AG04449 (cell line): Measurements from ENCODE around the gene SDK1.

ENCODE experiments used
- CTCF ChIA-PET: fragments of 350-600 bp; formaldehyde crosslinking; extraction: SDS; loops from one replicate; lab custom pipeline; 2021; ENCODE audit warnings: antibody characterized with exemption; lab: Yijun Ruan, JAX
- POLR2A ChIA-PET: fragments of 400-600, 350-600 bp; formaldehyde crosslinking; extraction: SDS; loops from one replicate; lab custom pipeline; 2020; ENCODE audit warnings: antibody characterized with exemption, inconsistent platforms; lab: Yijun Ruan, JAX
- DNase-seq: peaks from one replicate; pipeline ENCODE4 v3.0.0-alpha.2; 2010; ENCODE audit warnings: low read depth, low spot score
- H3K4me3 ChIP-seq: 2 replicates; pipeline ENCODE4 v1.5.1; 2011; ENCODE audit warnings: low read depth, mild to moderate bottlenecking, control low read depth, low read length
- TF ChIP-seq, protein P1 (sequence below): IDR thresholded peaks from one replicate; pipeline ENCODE4 v1.5.1; 2011; ENCODE audit warnings: mild to moderate bottlenecking, moderate library complexity, low read length, control low read depth, inconsistent platforms; ENCODE audit not compliant: insufficient read depth; ENCODE audit errors: missing control alignments

SDK1 gene

DNA sequence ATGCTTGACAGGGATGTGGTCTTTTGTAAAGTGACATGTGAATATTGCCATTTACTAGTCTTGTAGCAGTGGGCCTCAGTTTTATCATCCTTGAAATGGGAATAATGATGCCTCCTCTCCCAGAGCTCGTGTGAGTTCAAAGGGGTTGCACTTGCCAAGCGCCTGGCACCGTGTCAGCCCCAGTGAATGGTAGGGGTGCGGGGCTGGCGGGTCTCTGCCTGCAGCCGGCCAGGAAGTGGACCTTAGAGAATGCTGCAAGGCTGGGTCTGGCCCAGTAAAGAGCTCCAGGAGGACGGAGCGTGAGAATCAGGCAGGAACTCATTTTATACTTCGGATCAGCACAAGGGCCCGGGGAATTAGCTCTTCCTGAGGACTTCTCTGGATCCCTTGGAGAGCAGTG, 856.6 kb downstream of the SDK1 start:
- DNase-seq, result no peak
- POLR2A ChIA-PET, result no interaction called here
- TF ChIP-seq, protein P1, sequence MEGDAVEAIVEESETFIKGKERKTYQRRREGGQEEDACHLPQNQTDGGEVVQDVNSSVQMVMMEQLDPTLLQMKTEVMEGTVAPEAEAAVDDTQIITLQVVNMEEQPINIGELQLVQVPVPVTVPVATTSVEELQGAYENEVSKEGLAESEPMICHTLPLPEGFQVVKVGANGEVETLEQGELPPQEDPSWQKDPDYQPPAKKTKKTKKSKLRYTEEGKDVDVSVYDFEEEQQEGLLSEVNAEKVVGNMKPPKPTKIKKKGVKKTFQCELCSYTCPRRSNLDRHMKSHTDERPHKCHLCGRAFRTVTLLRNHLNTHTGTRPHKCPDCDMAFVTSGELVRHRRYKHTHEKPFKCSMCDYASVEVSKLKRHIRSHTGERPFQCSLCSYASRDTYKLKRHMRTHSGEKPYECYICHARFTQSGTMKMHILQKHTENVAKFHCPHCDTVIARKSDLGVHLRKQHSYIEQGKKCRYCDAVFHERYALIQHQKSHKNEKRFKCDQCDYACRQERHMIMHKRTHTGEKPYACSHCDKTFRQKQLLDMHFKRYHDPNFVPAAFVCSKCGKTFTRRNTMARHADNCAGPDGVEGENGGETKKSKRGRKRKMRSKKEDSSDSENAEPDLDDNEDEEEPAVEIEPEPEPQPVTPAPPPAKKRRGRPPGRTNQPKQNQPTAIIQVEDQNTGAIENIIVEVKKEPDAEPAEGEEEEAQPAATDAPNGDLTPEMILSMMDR, result no peak
- no peak overlapping the region for H3K4me3 ChIP-seq
- CTCF ChIA-PET, result no interaction called here

DNA sequence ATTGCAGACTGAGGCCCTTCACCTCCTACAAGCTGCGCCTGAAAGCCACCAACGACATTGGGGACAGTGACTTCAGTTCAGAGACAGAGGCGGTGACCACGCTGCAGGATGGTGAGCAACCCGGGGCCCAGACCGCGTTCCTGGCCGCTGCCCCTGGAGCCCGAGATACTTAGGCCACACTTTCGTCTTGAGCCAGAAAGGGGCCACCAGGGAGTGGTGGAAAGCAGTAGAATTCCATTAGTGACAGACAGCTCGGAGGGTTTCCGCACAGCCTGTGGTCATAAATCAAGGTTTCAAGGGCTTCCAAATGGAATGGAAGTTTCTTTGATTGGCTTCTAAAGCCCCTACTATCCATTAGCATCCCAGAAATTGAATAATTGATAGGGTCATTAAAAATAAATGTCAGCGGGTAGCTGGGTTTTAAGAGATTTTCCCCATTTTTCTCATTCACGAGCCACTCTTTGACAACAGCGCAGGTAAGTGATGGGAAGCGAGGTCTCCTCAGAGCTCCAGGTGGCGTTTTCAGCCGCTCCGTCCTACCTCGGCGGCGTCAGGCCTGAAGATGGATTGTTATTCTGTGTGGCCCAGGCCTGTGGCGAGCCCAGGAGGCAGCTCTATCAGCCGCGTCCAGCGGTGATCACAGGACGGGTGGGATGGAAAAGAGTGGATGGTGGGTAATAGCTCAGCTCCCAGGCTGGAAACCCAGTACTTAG, 857.5 kb downstream of the SDK1 start:
- TF ChIP-seq, protein P1, result no peak
- CTCF ChIA-PET, result no interaction called here
- POLR2A ChIA-PET, result no interaction called here
- no peak overlapping the region for H3K4me3 ChIP-seq
- DNase-seq, result no peak

DNA sequence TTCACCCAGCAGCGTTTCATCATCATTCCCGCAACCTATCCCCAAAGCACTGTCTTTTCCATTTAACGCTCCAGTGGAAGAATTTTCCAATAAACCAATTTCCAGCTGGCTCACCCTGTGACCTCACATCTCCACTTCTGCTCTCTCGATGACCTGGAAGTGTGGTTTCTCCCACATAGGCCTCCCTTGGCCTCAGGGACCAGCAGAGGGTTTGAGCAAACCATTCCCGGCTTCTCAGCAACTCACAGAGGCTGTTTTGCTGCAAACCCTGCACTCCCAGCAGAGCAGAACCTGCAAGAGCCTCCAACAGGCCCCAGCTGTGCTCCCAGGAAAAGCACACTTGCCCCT, 858.1 kb downstream of the SDK1 start:
- ChIA-PET CTCF (no interaction called here), POLR2A (no interaction called here)

DNA sequence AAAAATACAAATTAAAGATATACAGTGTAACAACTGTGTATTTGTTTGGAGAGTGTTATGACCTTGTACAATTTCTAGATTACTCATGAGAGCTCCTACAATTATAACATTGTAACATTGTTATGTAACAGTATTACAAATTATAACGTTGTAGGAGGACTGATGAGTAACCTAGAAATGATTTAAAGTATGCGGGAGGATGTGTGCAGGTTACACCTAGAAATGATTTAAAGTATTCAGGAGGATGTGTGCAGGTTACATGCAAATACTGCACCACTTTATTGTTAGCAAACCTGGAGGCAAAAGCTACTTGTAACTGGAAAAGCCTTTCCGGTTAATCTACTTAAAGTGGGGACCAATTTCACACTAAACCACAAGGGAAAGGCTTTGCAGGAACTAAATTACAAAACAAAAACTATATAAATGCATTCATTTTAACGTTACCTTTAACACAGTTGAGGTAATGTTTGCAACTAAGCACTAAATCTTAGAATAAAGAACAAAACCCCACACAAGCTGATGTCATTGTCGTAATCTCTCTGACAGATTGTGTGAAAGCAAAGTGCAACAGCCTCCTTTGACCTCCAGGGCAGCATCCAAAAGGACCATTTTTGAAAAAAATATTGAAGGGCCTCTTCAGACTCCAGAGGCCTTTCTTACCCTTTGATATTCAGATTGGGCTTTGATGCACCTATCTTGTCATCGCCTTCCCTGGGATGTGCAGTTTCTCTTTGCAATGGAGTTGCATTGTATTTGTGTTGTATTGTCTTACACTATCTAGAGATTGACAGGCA, 858.9 kb downstream of the SDK1 start:
- CTCF ChIA-PET, result no interaction called here
- H3K4me3 ChIP-seq, result no peak overlapping the region
- no peak for DNase-seq
- TF ChIP-seq, protein P1, result no peak
- POLR2A ChIA-PET, result no interaction called here

More for the DNA sequence above, 858.1 kb downstream of the SDK1 start:
- no peak overlapping the region for H3K4me3 ChIP-seq
- DNase-seq, result no peak
- TF ChIP-seq, protein P1, result no peak

DNA sequence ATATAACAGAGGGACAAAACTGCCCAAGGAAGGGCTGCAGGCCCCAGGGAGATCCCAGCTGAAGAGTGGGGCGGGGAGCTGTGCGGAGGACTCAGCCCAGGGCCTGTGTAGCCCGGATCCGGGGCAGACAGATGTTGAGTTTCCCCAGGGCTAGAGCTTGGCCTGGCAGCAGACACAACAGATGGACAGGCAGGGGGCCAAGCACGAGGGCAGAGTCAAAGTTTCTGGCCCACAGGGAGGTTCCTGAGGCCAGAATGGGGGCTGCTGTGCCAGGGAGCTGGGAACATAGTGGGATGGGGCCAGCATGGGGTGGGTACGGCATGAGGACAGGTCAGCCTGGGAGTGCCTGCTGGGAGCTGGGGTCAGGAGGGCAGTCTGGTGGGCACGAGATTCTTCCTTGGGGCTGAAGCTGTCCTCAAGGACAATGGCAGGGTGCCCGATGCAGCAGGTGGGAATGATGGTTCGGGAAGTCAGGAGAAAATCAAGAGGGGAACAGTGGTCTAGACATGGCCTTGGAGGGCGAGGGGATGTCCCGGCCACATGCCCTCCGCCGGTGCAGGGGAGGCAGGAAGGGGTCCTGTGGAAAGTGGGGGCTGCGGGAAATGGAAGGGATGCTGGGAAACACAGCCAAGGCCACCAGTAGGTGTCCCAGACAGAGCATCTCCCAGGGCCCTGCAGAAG, 862.0 kb downstream of the SDK1 start:
- DNase-seq, result no peak
- H3K4me3 ChIP-seq, result no peak overlapping the region
- TF ChIP-seq, protein P1, result no peak
- POLR2A ChIA-PET, result no interaction called here
- CTCF ChIA-PET, result no interaction called here
